Right lobe of liver (tissue), 4 donors: ENCODE results near the gene SMARCC1.

Source experiments
- POLR2A ChIP-seq: fragments of 450-650 bp; IDR thresholded peaks from one replicate; pipeline ENCODE4 v1.6.1; 2017; ENCODE audit warnings: antibody characterized with exemption, mild to moderate bottlenecking
- TF ChIP-seq, protein P1 (sequence below), 4 donors: fragments of 200-600 bp in 3 of 4; fragments of 450-650 bp in 1 of 4; IDR thresholded peaks; one replicate each; pipeline versions ENCODE4 v1.5.1 to v1.8.0; 2016 to 2022; ENCODE audit warnings: antibody characterized with exemption in 4 of 4, mild to moderate bottlenecking in 2 of 4
- donor health status: DM: no; HTN: no; CAD: no.
- donor health status: DM: no; HTN: no; CAD: no.
- donor health status: DM: no; HTN: yes; CAD: no.

DNA sequence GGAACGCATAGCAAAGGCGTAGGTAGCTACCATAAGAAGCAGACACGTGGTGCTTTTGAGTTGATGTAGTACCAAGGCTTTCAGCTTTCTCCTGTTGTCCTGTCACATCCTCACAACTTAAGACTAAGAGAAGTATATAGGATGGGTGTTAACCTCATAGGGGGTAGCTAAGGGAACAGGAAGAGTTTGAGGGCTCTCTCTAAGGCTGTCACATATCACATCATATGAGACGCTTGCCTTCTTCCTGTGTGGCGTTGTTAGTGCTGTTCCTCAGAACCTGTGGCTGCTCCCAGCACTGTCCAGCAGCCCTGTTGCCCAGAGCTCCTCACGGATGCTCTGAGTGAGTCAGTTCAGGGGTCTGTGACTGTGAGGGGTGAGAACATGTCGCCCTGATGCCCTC is 35.9 kb upstream of the SMARCC1 start:
- TF ChIP-seq, protein P1, sequence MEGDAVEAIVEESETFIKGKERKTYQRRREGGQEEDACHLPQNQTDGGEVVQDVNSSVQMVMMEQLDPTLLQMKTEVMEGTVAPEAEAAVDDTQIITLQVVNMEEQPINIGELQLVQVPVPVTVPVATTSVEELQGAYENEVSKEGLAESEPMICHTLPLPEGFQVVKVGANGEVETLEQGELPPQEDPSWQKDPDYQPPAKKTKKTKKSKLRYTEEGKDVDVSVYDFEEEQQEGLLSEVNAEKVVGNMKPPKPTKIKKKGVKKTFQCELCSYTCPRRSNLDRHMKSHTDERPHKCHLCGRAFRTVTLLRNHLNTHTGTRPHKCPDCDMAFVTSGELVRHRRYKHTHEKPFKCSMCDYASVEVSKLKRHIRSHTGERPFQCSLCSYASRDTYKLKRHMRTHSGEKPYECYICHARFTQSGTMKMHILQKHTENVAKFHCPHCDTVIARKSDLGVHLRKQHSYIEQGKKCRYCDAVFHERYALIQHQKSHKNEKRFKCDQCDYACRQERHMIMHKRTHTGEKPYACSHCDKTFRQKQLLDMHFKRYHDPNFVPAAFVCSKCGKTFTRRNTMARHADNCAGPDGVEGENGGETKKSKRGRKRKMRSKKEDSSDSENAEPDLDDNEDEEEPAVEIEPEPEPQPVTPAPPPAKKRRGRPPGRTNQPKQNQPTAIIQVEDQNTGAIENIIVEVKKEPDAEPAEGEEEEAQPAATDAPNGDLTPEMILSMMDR (IDR thresholded peaks at IDR 0.05), result no peak
- no peak for TF ChIP-seq POLR2A
